Neural crest cell (in vitro differentiated cells): ENCODE measurements around the gene BCR. TPM values are rescaled to one million over a fixed set of nuclear protein-coding genes. Genes with fewer than 3 reads are reported as not detected.

ENCODE experiments used
- DNase-seq: peaks from one replicate; pipeline ENCODE4 v3.0.0; 2021; ENCODE audit warnings: low read depth, mixed read lengths, low spot score
- H3K27ac Mint-ChIP-seq: one replicate; pipeline ENCODE4 v1.8.0; 2021; ENCODE audit warnings: mild to moderate bottlenecking, mixed read lengths; ENCODE audit not compliant: unreplicated experiment
- H3K27me3 Mint-ChIP-seq: 2 replicates; pipeline ENCODE4 v1.8.0; 2021; ENCODE audit warnings: low read depth, mild to moderate bottlenecking, mixed read lengths
- H3K36me3 Mint-ChIP-seq: 2 replicates; pipeline ENCODE4 v1.8.0; 2021; ENCODE audit warnings: low read depth, mild to moderate bottlenecking, mixed read lengths
- H3K4me1 Mint-ChIP-seq: 2 replicates; pipeline ENCODE4 v1.8.0; 2021; ENCODE audit warnings: mixed read lengths
- H3K4me3 Mint-ChIP-seq: one replicate; pipeline ENCODE4 v1.8.0; 2021; ENCODE audit warnings: mild to moderate bottlenecking, mixed read lengths
- H3K9me3 Mint-ChIP-seq: 2 replicates; pipeline ENCODE4 v1.8.0; 2021; ENCODE audit warnings: mixed read lengths
- total RNA-seq: library from RNA; stranded (reverse); gene quantifications from 2 replicates; pipeline ENCODE4 v1.2.1, GENCODE V29; 2021
- TF ChIP-seq, protein P1 (sequence below): fragments of 200-600 bp; sonication (generic); conservative IDR thresholded peaks from 2 replicates; pipeline ENCODE4 v1.5.0; 2021; ENCODE audit warnings: antibody characterized with exemption, mild to moderate bottlenecking

BCR gene
- total RNA-seq, 1 donor from 2014 or later: 54.2 TPM

DNA sequence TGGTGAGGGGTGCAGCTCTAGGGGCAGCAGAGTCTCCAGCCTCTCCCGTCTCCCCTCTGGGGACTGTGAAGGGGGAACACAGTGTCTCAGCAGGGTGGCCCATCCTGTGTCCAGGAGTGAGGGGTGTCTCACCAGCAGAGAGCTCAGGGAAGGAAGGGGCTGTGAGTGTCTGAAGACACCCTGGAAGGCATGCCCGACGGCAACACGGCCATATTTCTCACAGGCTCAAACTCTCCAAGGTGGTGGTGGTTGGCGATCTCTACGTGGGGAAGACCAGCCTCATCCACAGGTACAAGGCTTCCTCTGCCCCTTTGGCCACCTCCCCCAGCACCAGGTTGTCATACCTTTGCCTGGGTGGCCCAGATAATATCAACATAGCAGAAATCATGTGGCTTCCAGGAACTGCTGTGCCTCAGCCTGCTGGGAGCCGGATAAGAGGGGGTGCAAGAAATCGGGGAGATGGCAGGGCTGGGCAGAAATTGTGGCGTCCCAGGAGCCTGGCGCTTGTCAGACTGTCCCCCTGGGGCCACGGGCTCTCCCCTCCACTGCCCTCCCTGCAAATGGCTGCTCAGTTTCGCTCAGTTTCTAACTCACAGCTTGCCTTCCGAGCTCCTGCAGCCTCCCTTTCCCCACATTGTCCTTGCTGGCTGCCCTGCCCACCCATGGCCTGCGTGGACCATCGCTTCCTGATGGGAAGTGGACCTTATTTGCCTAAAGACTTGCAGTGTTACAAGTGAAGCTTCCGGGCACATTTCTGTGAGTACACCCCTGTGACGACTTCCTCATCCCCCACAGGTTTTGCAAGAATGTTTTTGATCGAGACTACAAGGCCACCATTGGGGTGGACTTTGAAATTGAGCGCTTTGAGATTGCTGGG is 27.8 kb upstream of the BCR start:
- DNase-seq: no peak

DNA sequence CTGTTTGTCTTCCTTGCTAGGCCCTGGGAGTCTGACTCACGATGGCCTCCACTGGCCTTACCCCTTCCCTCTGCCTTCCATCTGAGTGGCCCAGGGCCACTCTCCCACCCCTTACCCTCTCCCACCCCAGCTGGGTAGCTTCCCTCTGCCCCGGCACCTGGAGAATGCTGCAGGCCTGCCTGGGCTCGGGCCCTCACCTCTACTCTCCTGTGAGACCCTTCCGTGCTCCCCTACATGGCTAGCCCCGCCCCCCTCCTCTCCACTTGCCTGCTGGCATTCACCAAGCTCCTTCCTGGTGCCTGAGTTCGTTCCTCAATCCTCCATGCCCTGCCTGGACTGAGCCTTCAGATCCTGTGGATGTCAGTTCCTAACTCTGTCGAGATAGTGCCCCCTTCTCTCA is 26.3 kb upstream of the BCR start:
- Mint-ChIP-seq H3K4me3 (no peak overlapping the region), H3K4me1 (no peaks in the 10 kb centered on the region), H3K36me3 (peaks cover 2% of the 10 kb centered on the region), H3K27me3 (no peaks in the 10 kb centered on the region), H3K27ac (no peak overlapping the region), H3K9me3 (no peaks in the 10 kb centered on the region)
- no peak for DNase-seq
- TF ChIP-seq, protein P1, sequence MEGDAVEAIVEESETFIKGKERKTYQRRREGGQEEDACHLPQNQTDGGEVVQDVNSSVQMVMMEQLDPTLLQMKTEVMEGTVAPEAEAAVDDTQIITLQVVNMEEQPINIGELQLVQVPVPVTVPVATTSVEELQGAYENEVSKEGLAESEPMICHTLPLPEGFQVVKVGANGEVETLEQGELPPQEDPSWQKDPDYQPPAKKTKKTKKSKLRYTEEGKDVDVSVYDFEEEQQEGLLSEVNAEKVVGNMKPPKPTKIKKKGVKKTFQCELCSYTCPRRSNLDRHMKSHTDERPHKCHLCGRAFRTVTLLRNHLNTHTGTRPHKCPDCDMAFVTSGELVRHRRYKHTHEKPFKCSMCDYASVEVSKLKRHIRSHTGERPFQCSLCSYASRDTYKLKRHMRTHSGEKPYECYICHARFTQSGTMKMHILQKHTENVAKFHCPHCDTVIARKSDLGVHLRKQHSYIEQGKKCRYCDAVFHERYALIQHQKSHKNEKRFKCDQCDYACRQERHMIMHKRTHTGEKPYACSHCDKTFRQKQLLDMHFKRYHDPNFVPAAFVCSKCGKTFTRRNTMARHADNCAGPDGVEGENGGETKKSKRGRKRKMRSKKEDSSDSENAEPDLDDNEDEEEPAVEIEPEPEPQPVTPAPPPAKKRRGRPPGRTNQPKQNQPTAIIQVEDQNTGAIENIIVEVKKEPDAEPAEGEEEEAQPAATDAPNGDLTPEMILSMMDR: no peak

More for the DNA sequence above, 27.8 kb upstream of the BCR start:
- Mint-ChIP-seq H3K4me3 (no peak overlapping the region), H3K36me3 (peaks cover 2% of the 10 kb centered on the region), H3K4me1 (peaks cover 3% of the 10 kb centered on the region), H3K27me3 (no peaks in the 10 kb centered on the region), H3K9me3 (no peaks in the 10 kb centered on the region), H3K27ac (no peak overlapping the region)
- TF ChIP-seq, protein P1: no peak

DNA sequence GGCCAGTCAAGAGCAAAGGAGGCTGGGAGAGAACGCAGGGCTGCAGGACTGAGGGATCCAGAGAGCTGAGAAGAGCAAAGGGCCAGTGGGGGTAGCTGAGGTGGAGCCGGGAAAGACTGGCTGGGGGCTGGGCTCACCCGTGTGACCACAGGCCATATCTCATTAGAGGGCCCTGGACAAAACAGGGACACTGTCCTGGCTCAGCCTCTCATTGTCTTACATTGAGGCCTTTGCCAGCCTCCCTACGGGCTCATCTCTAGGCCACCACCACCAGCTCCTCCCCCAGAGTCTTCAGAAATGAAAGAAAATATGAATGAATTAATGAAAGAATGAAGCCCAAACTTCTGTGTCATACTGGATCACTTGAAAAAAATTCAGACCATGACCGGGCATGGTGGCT is 25.8 kb upstream of the BCR start:
- H3K4me1 Mint-ChIP-seq: no peaks in the 10 kb centered on the region
- TF ChIP-seq, protein P1: no peak
- DNase-seq: no peak
- no peaks in the 10 kb centered on the region for H3K9me3 Mint-ChIP-seq
- H3K36me3 Mint-ChIP-seq: peaks cover 2% of the 10 kb centered on the region
- no peak overlapping the region for H3K4me3 Mint-ChIP-seq
- H3K27ac Mint-ChIP-seq: no peak overlapping the region
- H3K27me3 Mint-ChIP-seq: no peaks in the 10 kb centered on the region

DNA sequence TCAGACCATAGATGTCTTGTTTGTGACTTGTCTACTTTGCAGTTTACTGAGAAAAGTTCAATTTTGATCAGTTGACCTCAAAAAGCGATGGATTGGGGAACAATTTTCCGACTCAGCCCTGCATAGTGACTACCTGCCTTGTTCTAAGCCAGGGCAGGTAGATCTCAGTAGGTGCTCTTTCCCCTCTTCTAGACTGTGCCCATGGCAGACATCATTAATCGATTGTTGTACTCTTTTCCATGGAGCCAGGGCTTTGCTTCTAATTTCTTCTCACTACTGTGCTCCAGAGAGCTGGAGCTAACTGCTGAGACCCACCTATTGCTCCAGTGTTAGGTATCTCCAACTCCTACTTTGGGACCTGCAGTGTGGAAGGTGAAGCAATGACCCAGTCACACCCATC is 25.2 kb upstream of the BCR start:
- no peaks in the 10 kb centered on the region for H3K36me3 Mint-ChIP-seq

DNA sequence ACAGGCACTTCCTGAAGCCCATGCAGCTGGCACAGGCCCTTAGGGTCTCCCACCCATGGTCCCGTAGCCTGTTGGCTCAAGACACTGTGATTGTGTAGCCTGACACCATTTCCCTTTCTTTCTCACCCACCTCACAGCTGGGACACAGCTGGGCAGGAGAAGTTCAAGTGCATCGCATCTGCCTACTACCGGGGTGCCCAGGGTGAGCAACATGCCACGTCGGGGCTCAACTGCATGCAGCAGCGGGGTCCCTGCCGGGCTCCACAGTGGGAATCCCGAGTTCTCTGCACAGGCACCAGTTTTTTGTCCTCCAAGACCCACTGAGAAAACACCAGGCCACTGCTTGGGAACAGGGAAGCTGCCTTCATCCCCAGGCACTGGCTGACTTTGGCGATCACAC is 24.5 kb upstream of the BCR start:
- no peaks in the 10 kb centered on the region for H3K9me3 Mint-ChIP-seq
- H3K4me3 Mint-ChIP-seq: no peak overlapping the region
- no peaks in the 10 kb centered on the region for H3K4me1 Mint-ChIP-seq
- no peaks in the 10 kb centered on the region for H3K27me3 Mint-ChIP-seq
- no peak overlapping the region for H3K27ac Mint-ChIP-seq
- no peak for DNase-seq
- H3K36me3 Mint-ChIP-seq: no peaks in the 10 kb centered on the region
- TF ChIP-seq, protein P1: no peak

More for the DNA sequence above, 25.2 kb upstream of the BCR start:
- Mint-ChIP-seq H3K4me3 (no peak overlapping the region), H3K27ac (no peak overlapping the region), H3K27me3 (no peaks in the 10 kb centered on the region), H3K4me1 (no peaks in the 10 kb centered on the region), H3K9me3 (no peaks in the 10 kb centered on the region)
- DNase-seq: no peak
- TF ChIP-seq, protein P1: no peak
